ENCODE results near the gene G6PC2.
"Not testable (repeated sequence)": the region's sequence is repeated elsewhere in the genome, so short reads cannot be mapped to it uniquely, and the experiment has no call there.

G6PC2 gene

GRCh38 chr2:168904358-168904757, 3.3 kb downstream of the G6PC2 start:
- DNase-seq = no peak

GRCh38 chr2:168907940-168908662, 7.0 kb downstream of the G6PC2 start:
- DNase-seq = no peak

- no peak for DNase-seq
Measured at GRCh38 chr2:168910330-168910729, 9.2 kb downstream of the G6PC2 start.

GRCh38 chr2:168912466-168912865, 11.4 kb downstream of the G6PC2 start:
- DNase-seq = no peak

GRCh38 chr2:168912901-168913369, 11.8 kb downstream of the G6PC2 start:
- peak; percentile 24 for DNase-seq

- no peak for DNase-seq
Measured at GRCh38 chr2:168913495-168913894, 12.4 kb downstream of the G6PC2 start.

GRCh38 chr2:168915441-168916330, 14.6 kb downstream of the G6PC2 start:
- DNase-seq = no peak

- DNase-seq = no peak
Measured at GRCh38 chr2:168916331-168916675, 15.2 kb downstream of the G6PC2 start.

- DNase-seq = peak; percentile 12
Measured at GRCh38 chr2:168920504-168921157, 19.5 kb downstream of the G6PC2 start.

GRCh38 chr2:168926621-168927386, 25.7 kb downstream of the G6PC2 start:
- DNase-seq = no peak

- no peak for DNase-seq
Measured at GRCh38 chr2:168928113-168928831, 27.2 kb downstream of the G6PC2 start.

- no peak for DNase-seq
Measured at GRCh38 chr2:168929031-168929430, 27.9 kb downstream of the G6PC2 start.

- DNase-seq = no peak
Measured at GRCh38 chr2:168930242-168930641, 29.2 kb downstream of the G6PC2 start.

- DNase-seq = not testable (repeated sequence)
Measured at GRCh38 chr2:168932174-168932573, 31.1 kb downstream of the G6PC2 start.

GRCh38 chr2:168934826-168935225, 33.7 kb downstream of the G6PC2 start:
- DNase-seq = no peak

- DNase-seq = no peak
Measured at GRCh38 chr2:168935810-168936581, 34.9 kb downstream of the G6PC2 start.

GRCh38 chr2:168939061-168939460, 38.0 kb downstream of the G6PC2 start:
- no peak for DNase-seq

- no peak for DNase-seq
Measured at GRCh38 chr2:168939918-168940317, 38.8 kb downstream of the G6PC2 start.

- DNase-seq = no peak
Measured at GRCh38 chr2:168941297-168941696, 40.2 kb downstream of the G6PC2 start.

- DNase-seq = no peak
Measured at GRCh38 chr2:168944065-168944464, 43.0 kb downstream of the G6PC2 start.

GRCh38 chr2:168945508-168945907, 44.4 kb downstream of the G6PC2 start:
- DNase-seq = no peak

Measured in right kidney (tissue), 1 donor.